DOHH2 (cell line): ENCODE results near the gene STK11.

Experiments used
- H3F3A ChIP-seq: fragments of 200-600 bp; sonication (generic), shearing (Covaris generic); 2 replicates; pipeline ENCODE4 v1.6.0; 2016; ENCODE audit warnings: antibody characterized with exemption, mild to moderate bottlenecking; ENCODE audit not compliant: control insufficient read depth, insufficient read depth
- H3K27ac ChIP-seq: fragments of 200-600 bp; sonication (generic); 2 replicates; pipeline ENCODE4 v1.5.1; 2014; ENCODE audit warnings: low read depth, mild to moderate bottlenecking, low read length, moderate library complexity
- H3K27me3 ChIP-seq: fragments of 200-600 bp; sonication (generic); 2 replicates; pipeline ENCODE4 v1.6.1; 2014; ENCODE audit warnings: mild to moderate bottlenecking, low read length, mixed read lengths; ENCODE audit not compliant: control insufficient read depth
- H3K36me3 ChIP-seq: fragments of 200-600 bp; sonication (generic); 2 replicates; pipeline ENCODE4 v1.6.1; 2014; ENCODE audit warnings: mild to moderate bottlenecking, low read length, moderate library complexity, mixed read lengths; ENCODE audit not compliant: control insufficient read depth
- H3K4me1 ChIP-seq: fragments of 200-600 bp; sonication (generic); 2 replicates; pipeline ENCODE4 v1.6.1; 2014; ENCODE audit warnings: mild to moderate bottlenecking, low read length, mixed read lengths; ENCODE audit not compliant: control insufficient read depth
- H3K4me2 ChIP-seq: fragments of 200-600 bp; sonication (generic); 2 replicates; pipeline ENCODE4 v1.6.0; 2014; ENCODE audit warnings: mild to moderate bottlenecking, low read length, moderate library complexity
- H3K4me3 ChIP-seq: fragments of 200-600 bp; sonication (generic); 2 replicates; pipeline ENCODE4 v1.5.1; 2014; ENCODE audit warnings: mild to moderate bottlenecking, low read length, mixed read lengths
- H3K79me2 ChIP-seq: fragments of 200-600 bp; sonication (generic); 2 replicates; pipeline ENCODE4 v1.6.1; 2014; ENCODE audit warnings: mild to moderate bottlenecking, low read length, mixed read lengths; ENCODE audit not compliant: control insufficient read depth
- H3K9me2 ChIP-seq: fragments of 200-600 bp; sonication (generic); replicated peaks from 2 replicates; pipeline ENCODE4 v1.6.1; 2014; ENCODE audit warnings: mild to moderate bottlenecking, low read length, mixed read lengths; ENCODE audit not compliant: control insufficient read depth
- H3K9me3 ChIP-seq: fragments of 200-600 bp; sonication (generic); 2 replicates; pipeline ENCODE4 v1.6.1; 2014; ENCODE audit warnings: antibody characterized with exemption, low read length, mixed read lengths; ENCODE audit not compliant: control insufficient read depth, insufficient read depth
- H4K20me1 ChIP-seq: fragments of 200-600 bp; sonication (generic); 2 replicates; pipeline ENCODE4 v1.6.0; 2014; ENCODE audit warnings: low read depth, mild to moderate bottlenecking, antibody characterized with exemption, low read length, moderate library complexity; ENCODE audit not compliant: control insufficient read depth, insufficient read depth
- EZH2phosphoT487 ChIP-seq: fragments of 200-600 bp; sonication (generic); IDR thresholded peaks from 2 replicates; pipeline ENCODE4 v1.6.1; 2017; ENCODE audit warnings: borderline replicate concordance, mild to moderate bottlenecking, antibody characterized with exemption, low read length, moderate library complexity, mixed read lengths
- TF ChIP-seq, protein P1 (sequence below): fragments of 200-600 bp; sonication (generic); IDR thresholded peaks from one replicate; pipeline ENCODE4 v1.5.1; 2014; ENCODE audit warnings: antibody characterized with exemption, mild to moderate bottlenecking, low read depth, low read length; ENCODE audit not compliant: poor library complexity, severe bottlenecking

STK11 gene

DNA sequence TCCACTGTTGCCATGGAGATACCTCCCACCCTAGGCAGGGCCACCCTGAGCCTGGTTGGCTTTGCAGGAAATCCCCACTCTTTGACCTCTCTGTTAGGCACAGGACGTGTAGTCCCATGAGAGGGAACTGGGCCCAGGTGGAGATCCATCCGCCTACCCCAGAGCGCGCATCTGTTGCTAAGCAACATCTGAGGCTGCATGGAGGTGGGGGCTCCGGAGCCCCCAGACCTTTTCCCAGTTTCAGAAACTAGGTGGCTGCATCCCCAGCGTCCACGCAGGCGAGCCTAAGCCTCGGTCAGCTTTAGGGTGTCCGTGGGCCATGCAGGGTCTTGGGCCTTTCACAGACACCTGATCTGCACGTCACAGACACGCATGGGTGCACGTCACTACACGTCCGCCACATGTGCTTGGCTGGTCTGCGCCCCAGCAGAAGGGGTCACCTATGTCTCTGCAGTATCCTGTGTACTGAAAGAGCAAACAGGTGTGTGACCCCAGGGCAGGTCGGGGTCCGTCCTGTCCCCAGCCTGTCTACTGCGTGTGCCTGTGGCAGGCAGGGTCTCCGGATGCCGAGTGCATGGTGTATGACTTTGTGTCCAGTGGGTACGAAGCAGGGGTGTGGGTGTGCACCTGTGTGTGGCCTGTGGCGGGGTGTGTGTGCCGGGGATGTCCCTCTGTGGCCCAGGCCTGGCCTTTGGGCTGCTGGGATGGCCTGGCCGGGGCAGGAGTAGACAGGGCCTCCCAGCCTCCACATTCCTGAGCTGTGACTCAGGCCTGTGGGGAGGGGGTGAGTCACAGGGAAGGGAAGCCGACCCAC is 59.4 kb downstream of the STK11 start:
- Histone ChIP-seq H3K4me3 (peak overlapping the region; percentile 77), H3K27me3 (no peaks in the 10 kb centered on the region; the same call in 1 of the 2 replicates), H3K4me2 (peak overlapping the region; percentile 95), H4K20me1 (peaks cover 4% of the 10 kb centered on the region), H3K36me3 (peaks cover 18% of the 10 kb centered on the region), H3K4me1 (peaks cover 78% of the 10 kb centered on the region), H3K9me3 (no peaks in the 10 kb centered on the region), H3K79me2 (peaks cover 30% of the 10 kb centered on the region), H3F3A (peaks cover 42% of the 10 kb centered on the region), H3K27ac (peak overlapping the region; percentile 95), H3K9me2 (no peaks in the 10 kb centered on the region)
- TF ChIP-seq EZH2phosphoT487 = no peak
- TF ChIP-seq, protein P1, sequence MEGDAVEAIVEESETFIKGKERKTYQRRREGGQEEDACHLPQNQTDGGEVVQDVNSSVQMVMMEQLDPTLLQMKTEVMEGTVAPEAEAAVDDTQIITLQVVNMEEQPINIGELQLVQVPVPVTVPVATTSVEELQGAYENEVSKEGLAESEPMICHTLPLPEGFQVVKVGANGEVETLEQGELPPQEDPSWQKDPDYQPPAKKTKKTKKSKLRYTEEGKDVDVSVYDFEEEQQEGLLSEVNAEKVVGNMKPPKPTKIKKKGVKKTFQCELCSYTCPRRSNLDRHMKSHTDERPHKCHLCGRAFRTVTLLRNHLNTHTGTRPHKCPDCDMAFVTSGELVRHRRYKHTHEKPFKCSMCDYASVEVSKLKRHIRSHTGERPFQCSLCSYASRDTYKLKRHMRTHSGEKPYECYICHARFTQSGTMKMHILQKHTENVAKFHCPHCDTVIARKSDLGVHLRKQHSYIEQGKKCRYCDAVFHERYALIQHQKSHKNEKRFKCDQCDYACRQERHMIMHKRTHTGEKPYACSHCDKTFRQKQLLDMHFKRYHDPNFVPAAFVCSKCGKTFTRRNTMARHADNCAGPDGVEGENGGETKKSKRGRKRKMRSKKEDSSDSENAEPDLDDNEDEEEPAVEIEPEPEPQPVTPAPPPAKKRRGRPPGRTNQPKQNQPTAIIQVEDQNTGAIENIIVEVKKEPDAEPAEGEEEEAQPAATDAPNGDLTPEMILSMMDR = no peak

DNA sequence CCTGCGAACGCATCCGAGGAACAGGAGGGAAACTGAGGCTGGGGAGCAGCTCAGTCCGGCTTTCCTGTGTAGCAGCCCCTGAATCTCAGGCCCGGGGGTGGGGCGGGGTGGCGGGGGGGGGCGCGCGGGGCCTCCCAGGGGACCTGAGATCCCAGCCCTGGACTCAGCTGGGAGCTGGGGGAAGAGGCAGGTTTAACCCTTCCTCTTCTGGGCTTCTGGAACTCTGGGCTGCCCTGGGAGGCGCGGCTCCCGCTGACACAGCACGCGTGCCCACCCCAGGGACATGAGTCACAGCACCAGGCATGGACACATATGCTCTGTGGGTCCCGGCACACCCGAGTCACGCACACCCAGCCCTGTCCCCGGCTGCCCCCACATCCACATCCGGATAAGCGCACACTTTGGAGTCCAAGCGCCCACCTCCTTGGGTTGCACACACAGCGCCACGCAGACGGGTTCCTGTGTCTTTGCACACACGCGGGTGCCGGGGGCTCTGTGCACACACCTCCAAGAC is 60.1 kb downstream of the STK11 start:
- peaks cover 45% of the 10 kb centered on the region for H3F3A ChIP-seq
- peaks cover 78% of the 10 kb centered on the region for H3K4me1 ChIP-seq
- H3K4me2 ChIP-seq = peak overlapping the region; percentile 95
- no peaks in the 10 kb centered on the region; the same call in 1 of the 2 replicates for H3K27me3 ChIP-seq
- H3K9me3 ChIP-seq = no peaks in the 10 kb centered on the region
- peak overlapping the region; percentile 95 for H3K27ac ChIP-seq
- H3K4me3 ChIP-seq = peak overlapping the region; percentile 77
- TF ChIP-seq, protein P1 = no peak
- no peak for TF ChIP-seq EZH2phosphoT487
- H3K79me2 ChIP-seq = peaks cover 37% of the 10 kb centered on the region
- H3K36me3 ChIP-seq = peaks cover 25% of the 10 kb centered on the region
- no peaks in the 10 kb centered on the region for H3K9me2 ChIP-seq
- H4K20me1 ChIP-seq = peaks cover 10% of the 10 kb centered on the region

DNA sequence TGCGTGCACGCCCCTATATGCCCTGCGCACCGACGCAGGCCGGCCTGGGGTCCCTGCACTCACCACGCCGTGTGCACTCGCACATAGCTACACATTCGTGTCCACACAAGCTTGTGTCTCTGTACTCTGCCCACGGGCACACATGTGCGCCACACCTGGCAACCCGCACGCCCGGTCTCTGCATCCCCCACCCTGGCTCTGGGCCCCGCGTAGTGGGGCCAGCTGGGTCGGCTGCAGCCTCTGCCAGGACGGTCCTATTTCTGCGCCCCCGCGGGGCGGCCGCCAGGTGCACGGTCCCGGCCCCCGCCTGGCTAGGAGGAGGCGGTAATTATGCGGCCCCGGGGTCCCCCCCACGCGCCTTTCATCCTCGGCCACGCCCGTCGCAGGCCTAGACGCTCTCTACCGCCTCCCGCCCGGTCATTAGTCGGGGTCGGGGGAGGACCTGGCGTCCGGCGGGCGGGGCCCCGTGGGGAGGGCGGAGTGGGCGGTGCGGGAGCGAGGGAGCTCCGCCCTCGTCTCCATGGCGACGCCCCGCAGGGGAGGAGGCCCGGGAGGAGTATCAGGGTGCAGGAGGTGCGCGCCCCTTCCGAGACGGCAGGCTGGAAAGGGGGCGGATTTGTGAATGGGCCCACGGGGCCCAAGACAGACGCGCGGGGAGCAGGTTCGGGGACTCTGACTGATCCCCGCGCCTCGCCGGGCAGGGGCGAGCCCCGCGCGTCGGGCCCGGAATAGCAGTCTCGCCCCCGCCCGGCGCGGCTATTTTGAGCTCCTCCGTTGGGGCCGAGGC is 60.7 kb downstream of the STK11 start:
- Histone ChIP-seq H3K79me2 (peaks cover 40% of the 10 kb centered on the region), H4K20me1 (peaks cover 17% of the 10 kb centered on the region), H3K9me3 (no peaks in the 10 kb centered on the region), H3K4me3 (peak overlapping the region; percentile 63), H3K9me2 (no peaks in the 10 kb centered on the region), H3K4me1 (peaks cover 84% of the 10 kb centered on the region), H3K4me2 (peak overlapping the region; percentile 95), H3F3A (peaks cover 52% of the 10 kb centered on the region), H3K27ac (peak overlapping the region; percentile 95), H3K36me3 (peaks cover 31% of the 10 kb centered on the region), H3K27me3 (no peaks in the 10 kb centered on the region; the same call in 1 of the 2 replicates)
- TF ChIP-seq, protein P1 = no peak
- no peak for TF ChIP-seq EZH2phosphoT487
